Measurements from ENCODE around the gene CABCOCO1. TPM values are rescaled to one million over a fixed set of nuclear protein-coding genes. Genes with fewer than 3 reads are reported as not detected.

CABCOCO1 gene
- total RNA-seq, 1 experiment from 2014 or later, result not detected

GRCh38 chr10:61669161-61669725 lies 6.5 kb downstream of the CABCOCO1 start:
- DNase-seq (ENCODE audit: low spot score), result no peak
- CTCF ChIA-PET, result no interaction called here
- H3K4me3 ChIP-seq (ENCODE audit: low read depth, low read length, poor library complexity, severe bottlenecking), result no peak overlapping the region
- POLR2A ChIA-PET (ENCODE audit: low non-redundant PET), result no interaction called here
- intact Hi-C loops (cut with micrococcal nuclease; ENCODE audit: unreplicated experiment), result loop anchor here (10.0 kb wide), 1 partner anchor 374 kb away; no protein-coding TSS in a partner anchor
- BruUV-seq (replicated peaks), result no TSS peak
- no peaks in the 10 kb centered on the region for H3K4me1 ChIP-seq (ENCODE audit: insufficient read depth, low read length, poor library complexity, severe bottlenecking)
- no peak for TF ChIP-seq EZH2 (IDR thresholded peaks at IDR 0.05; ENCODE audit: borderline replicate concordance, low read depth, low read length, poor library complexity, severe bottlenecking)
- TF ChIP-seq CTCF (conservative IDR thresholded peaks at IDR 0.05; ENCODE audit: low read depth, low read length), result peak; percentile 28; the same call in 1 of the 2 replicates
- H3K27me3 ChIP-seq (replicated peaks; ENCODE audit: insufficient read depth, low read depth, low read length, poor library complexity), result no peaks in the 10 kb centered on the region
- no peaks in the 10 kb centered on the region for H3K36me3 ChIP-seq (ENCODE audit: insufficient read depth, low read length, poor library complexity, severe bottlenecking)
- no peak overlapping the region for H3K27ac ChIP-seq (ENCODE audit: low read depth, low read length, poor library complexity, severe bottlenecking)
- H3K9me3 ChIP-seq (ENCODE audit: low read depth, low read length, poor library complexity, severe bottlenecking), result no peaks in the 10 kb centered on the region

- no peak overlapping the region for H3K27ac ChIP-seq (ENCODE audit: low read depth, low read length, poor library complexity, severe bottlenecking)
- TF ChIP-seq CTCF (conservative IDR thresholded peaks at IDR 0.05; ENCODE audit: low read depth, low read length) (no peak), EZH2 (IDR thresholded peaks at IDR 0.05; ENCODE audit: borderline replicate concordance, low read depth, low read length, poor library complexity, severe bottlenecking) (no peak)
- H3K9me3 ChIP-seq (ENCODE audit: low read depth, low read length, poor library complexity, severe bottlenecking), result no peaks in the 10 kb centered on the region
- H3K4me1 ChIP-seq (ENCODE audit: insufficient read depth, low read length, poor library complexity, severe bottlenecking), result no peaks in the 10 kb centered on the region
- intact Hi-C loops (cut with micrococcal nuclease; ENCODE audit: unreplicated experiment), result loop anchor here (10.0 kb wide), 1 partner anchor 375 kb away; no protein-coding TSS in a partner anchor
- CTCF ChIA-PET, result no interaction called here
- POLR2A ChIA-PET (ENCODE audit: low non-redundant PET), result no interaction called here
- H3K27me3 ChIP-seq (replicated peaks; ENCODE audit: insufficient read depth, low read depth, low read length, poor library complexity), result no peaks in the 10 kb centered on the region
- DNase-seq (ENCODE audit: low spot score), result no peak
- no TSS peak for BruUV-seq (replicated peaks)
- H3K4me3 ChIP-seq (ENCODE audit: low read depth, low read length, poor library complexity, severe bottlenecking), result no peak overlapping the region
- H3K36me3 ChIP-seq (ENCODE audit: insufficient read depth, low read length, poor library complexity, severe bottlenecking), result no peaks in the 10 kb centered on the region
These were observed 7.1 kb downstream of the CABCOCO1 start for GRCh38 chr10:61669849-61670248.

- Histone ChIP-seq H3K4me3 (ENCODE audit: low read depth, low read length, poor library complexity, severe bottlenecking) (no peak overlapping the region), H3K27me3 (replicated peaks; ENCODE audit: insufficient read depth, low read depth, low read length, poor library complexity) (no peaks in the 10 kb centered on the region), H3K36me3 (ENCODE audit: insufficient read depth, low read length, poor library complexity, severe bottlenecking) (no peaks in the 10 kb centered on the region), H3K9me3 (ENCODE audit: low read depth, low read length, poor library complexity, severe bottlenecking) (no peaks in the 10 kb centered on the region), H3K27ac (ENCODE audit: low read depth, low read length, poor library complexity, severe bottlenecking) (no peak overlapping the region), H3K4me1 (ENCODE audit: insufficient read depth, low read length, poor library complexity, severe bottlenecking) (no peaks in the 10 kb centered on the region)
- no peak for DNase-seq (ENCODE audit: low spot score)
- intact Hi-C loops (cut with micrococcal nuclease; ENCODE audit: unreplicated experiment), result no loop called here
- ChIA-PET CTCF (no interaction called here), POLR2A (ENCODE audit: low non-redundant PET) (no interaction called here)
- no peak for TF ChIP-seq EZH2 (IDR thresholded peaks at IDR 0.05; ENCODE audit: borderline replicate concordance, low read depth, low read length, poor library complexity, severe bottlenecking)
- TF ChIP-seq CTCF (conservative IDR thresholded peaks at IDR 0.05; ENCODE audit: low read depth, low read length), result no peak
- BruUV-seq (replicated peaks), result no TSS peak
These were observed 10.6 kb downstream of the CABCOCO1 start for GRCh38 chr10:61673360-61673759.

Measured in A673 (cell line).